Subcutaneous abdominal adipose tissue (tissue), 5 donors: Measurements from ENCODE around the gene SLC27A1.

ENCODE experiments used
- H3K27ac ChIP-seq: one replicate; pipeline ENCODE4 v1.7.0; 2013; ENCODE audit warnings: low read depth, mild to moderate bottlenecking, inconsistent platforms, low read length, moderate library complexity
- H3K27me3 ChIP-seq, 5 donors: one replicate each; pipeline ENCODE4 v1.7.0; 2013; ENCODE audit warnings: low read length in 5 of 5, inconsistent platforms in 1 of 5; ENCODE audit not compliant: control insufficient read depth in 5 of 5, insufficient read depth in 4 of 5
- H3K36me3 ChIP-seq, 5 donors: one replicate each; pipeline ENCODE4 v1.7.0; 2013; ENCODE audit warnings: low read length in 5 of 5; ENCODE audit not compliant: control insufficient read depth in 5 of 5, insufficient read depth in 5 of 5
- H3K4me1 ChIP-seq, 5 donors: one replicate each; pipeline ENCODE4 v1.7.0; 2013; ENCODE audit warnings: low read length in 5 of 5, mild to moderate bottlenecking in 3 of 5, moderate library complexity in 1 of 5; ENCODE audit not compliant: control insufficient read depth in 5 of 5, insufficient read depth in 5 of 5
- H3K4me3 ChIP-seq, 5 donors: one replicate each; pipeline ENCODE4 v1.7.0; 2013; ENCODE audit warnings: low read length in 5 of 5, low read depth in 1 of 5
- H3K9ac ChIP-seq, 5 donors: one replicate each; pipeline ENCODE4 v1.7.0; 2013; ENCODE audit warnings: low read length in 5 of 5, mild to moderate bottlenecking in 4 of 5, moderate library complexity in 3 of 5
- H3K9me3 ChIP-seq, 5 donors: one replicate each; pipeline ENCODE4 v1.7.0; 2013; ENCODE audit warnings: low read length in 5 of 5; ENCODE audit not compliant: control insufficient read depth in 5 of 5
- donor health status: healthy.
- donor health status: healthy.
- donor health status: healthy.
- donor health status: healthy.
- donor health status: healthy.

Gene SLC27A1

DNA sequence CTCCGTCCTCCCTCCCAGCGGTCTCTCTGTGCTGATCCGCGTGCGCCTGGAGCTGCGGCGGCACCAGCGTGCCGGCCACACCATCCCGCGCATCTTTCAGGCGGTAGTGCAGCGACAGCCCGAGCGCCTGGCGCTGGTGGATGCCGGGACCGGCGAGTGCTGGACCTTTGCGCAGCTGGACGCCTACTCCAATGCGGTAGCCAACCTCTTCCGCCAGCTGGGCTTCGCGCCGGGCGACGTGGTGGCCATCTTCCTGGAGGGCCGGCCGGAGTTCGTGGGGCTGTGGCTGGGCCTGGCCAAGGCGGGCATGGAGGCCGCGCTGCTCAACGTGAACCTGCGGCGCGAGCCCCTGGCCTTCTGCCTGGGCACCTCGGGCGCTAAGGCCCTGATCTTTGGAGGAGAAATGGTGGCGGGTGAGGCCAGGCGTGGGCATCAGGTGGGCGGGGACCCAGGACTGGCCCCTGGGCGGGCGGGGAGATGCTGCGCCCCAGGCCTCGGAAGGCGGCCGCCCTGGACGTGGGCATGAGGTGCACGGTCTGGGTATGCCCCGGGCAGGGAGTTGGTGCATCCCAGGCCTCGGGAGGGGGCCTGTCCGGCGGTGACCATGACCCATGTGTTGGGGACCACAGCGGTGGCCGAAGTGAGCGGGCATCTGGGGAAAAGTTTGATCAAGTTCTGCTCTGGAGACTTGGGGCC lies 16.4 kb downstream of the SLC27A1 start:
- Histone ChIP-seq H3K27ac (no peak overlapping the region), H3K9me3 (no peaks in the 10 kb centered on the region), H3K27me3 (no peaks in the 10 kb centered on the region), H3K9ac (peak overlapping the region in 1 of 5 donors; percentile 35), H3K4me3 (no peak overlapping the region), H3K36me3 (peaks cover 0 to 37% (median 17%) of the 10 kb centered on the region in 5 donors), H3K4me1 (peaks cover 4 to 44% (median 27%) of the 10 kb centered on the region in 5 donors)

DNA sequence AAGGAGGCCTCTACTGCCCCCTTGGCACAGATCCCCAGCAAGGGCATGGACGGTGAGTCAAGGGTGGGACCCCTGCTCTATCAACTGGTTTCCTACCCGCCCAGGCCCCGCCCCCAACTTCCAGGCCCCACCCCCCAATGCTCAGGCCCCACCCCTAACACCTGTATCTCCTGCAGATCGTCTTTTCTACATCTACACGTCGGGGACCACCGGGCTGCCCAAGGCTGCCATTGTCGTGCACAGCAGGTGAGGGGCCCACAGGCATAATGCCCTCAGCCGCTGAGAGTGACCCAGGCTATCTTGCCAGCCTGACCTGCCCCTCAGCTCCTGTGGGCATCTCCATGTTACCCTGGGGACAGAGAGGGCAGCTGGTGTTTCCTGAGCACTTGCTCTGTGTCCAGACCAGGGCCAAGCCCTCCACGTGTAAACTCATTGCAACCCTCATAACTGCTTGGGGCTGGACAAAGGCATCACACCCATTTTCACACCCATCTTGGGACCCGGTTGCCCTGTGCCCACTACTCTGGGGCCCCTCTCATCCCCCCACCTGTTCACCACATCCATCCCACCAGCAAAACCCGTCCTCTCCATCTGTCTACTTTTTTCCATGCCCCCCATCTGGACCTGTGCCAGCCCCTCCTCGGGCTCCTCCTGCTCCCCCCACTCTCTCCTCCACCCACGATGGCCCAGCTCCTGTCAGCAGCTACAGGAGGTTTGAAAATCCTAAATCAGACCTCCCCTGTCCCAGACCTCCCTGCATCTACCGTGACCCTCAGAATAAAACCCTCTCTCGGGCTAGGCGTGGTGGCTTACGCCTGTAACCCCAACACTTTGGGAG lies 17.2 kb downstream of the SLC27A1 start:
- Histone ChIP-seq H3K9ac (peak overlapping the region in 1 of 5 donors; percentile 69), H3K4me3 (no peak overlapping the region), H3K36me3 (peaks cover 0 to 37% (median 17%) of the 10 kb centered on the region in 5 donors), H3K9me3 (no peaks in the 10 kb centered on the region), H3K27me3 (no peaks in the 10 kb centered on the region), H3K27ac (peak overlapping the region; percentile 74), H3K4me1 (peaks cover 4 to 43% (median 24%) of the 10 kb centered on the region in 5 donors)

DNA sequence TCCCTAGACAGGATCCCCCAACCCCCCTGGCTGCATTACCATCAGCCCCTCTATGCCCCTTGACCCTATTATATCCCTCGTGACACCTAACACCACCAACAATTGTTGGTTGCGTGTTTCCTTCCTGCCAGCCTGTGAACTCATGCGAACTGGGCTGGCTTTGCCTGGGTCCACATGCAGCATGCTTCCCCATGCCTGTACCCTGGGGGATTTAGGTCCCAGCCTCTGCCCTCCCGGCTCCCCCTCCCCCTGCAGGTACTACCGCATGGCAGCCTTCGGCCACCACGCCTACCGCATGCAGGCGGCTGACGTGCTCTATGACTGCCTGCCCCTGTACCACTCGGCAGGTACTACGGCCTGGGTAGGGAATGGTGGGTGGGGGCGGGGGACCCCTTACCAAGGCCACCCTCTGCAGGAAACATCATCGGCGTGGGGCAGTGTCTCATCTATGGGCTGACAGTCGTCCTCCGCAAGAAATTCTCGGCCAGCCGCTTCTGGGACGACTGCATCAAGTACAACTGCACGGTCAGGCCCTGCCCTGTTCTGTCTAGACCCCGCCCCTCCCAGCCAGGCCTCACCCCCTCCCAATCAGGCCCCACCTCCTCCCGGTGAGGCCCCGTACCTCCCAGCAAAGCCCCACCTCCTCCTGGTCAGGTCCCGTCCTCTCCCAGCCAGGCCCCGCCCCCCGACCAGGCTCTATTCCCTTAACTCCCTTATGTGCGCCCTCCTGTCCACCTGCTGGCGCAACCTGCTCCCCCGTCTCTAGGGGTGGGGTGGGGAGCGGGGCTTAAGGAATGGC lies 18.5 kb downstream of the SLC27A1 start:
- Histone ChIP-seq H3K36me3 (peaks cover 0 to 34% (median 15%) of the 10 kb centered on the region in 5 donors), H3K27me3 (no peaks in the 10 kb centered on the region), H3K4me3 (peak overlapping the region in 3 of 5 donors; percentile 43 to 59 (median 52)), H3K4me1 (peaks cover 4 to 39% (median 22%) of the 10 kb centered on the region in 5 donors), H3K27ac (peak overlapping the region; percentile 74), H3K9ac (peak overlapping the region in 3 of 5 donors; percentile 52 to 69 (median 59)), H3K9me3 (no peaks in the 10 kb centered on the region)

DNA sequence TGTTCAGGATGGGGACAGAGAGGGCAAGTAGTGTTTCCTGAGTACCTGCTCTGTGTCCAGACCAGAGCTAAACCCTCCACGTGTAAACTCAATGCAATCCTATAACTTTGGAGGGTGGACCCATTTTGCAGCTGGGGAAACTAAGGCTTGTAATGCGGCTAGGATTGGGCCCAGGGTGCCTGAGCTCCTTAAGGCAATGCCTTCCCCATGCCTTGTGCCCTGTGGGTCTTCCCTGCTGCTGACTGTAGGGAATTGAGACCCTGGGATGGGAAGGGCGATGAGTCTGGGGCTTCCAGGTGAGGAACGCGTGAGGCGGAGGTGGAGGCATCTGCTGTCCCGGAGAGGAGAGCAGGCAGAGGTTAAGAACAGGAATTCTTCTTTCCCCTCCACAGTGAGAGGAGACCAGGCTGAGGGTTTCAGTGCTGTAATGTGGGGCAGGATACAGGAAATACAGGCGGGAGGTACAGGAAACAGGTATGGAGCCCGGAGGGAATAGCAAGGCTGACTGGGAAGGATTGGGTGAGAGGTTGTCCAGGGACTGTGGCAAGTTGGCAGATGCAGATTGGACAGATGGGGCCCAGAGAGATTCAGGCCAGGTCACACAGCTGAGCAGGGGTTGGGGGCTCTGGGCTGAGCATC lies 19.2 kb downstream of the SLC27A1 start:
- Histone ChIP-seq H3K27me3 (no peaks in the 10 kb centered on the region), H3K9ac (peak overlapping the region in 2 of 5 donors; percentile 45 to 55), H3K4me1 (peaks cover 4 to 39% (median 22%) of the 10 kb centered on the region in 5 donors), H3K4me3 (peak overlapping the region in 3 of 5 donors; percentile 15 to 45 (median 27)), H3K36me3 (peaks cover 0 to 32% (median 14%) of the 10 kb centered on the region in 5 donors), H3K9me3 (no peaks in the 10 kb centered on the region), H3K27ac (peak overlapping the region; percentile 74)

DNA sequence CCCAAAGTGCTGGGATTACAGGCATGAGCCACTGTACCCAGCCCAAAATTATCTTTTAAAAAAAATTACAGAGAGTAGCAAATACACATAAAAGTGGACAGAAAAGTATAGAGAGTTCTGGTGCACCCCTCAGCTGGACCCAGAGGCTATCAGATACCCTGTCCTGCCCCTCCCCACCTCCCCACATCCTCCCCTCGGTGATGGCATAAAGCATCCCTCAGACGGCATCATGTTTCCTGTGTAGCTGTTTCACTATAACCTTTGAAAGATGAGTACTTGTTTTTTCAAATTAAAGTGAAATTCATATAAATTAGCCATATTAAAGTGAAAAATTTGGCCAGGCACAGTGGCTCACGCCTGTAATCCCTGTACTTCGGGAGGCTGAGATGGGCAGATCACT lies 20.1 kb downstream of the SLC27A1 start:
- H3K36me3 ChIP-seq = peaks cover 0 to 32% (median 14%) of the 10 kb centered on the region in 5 donors
- peak overlapping the region; percentile 74 for H3K27ac ChIP-seq
- no peak overlapping the region for H3K9ac ChIP-seq
- no peaks in the 10 kb centered on the region for H3K9me3 ChIP-seq
- peaks cover 4 to 39% (median 22%) of the 10 kb centered on the region in 5 donors for H3K4me1 ChIP-seq
- H3K27me3 ChIP-seq = no peaks in the 10 kb centered on the region
- no peak overlapping the region for H3K4me3 ChIP-seq

DNA sequence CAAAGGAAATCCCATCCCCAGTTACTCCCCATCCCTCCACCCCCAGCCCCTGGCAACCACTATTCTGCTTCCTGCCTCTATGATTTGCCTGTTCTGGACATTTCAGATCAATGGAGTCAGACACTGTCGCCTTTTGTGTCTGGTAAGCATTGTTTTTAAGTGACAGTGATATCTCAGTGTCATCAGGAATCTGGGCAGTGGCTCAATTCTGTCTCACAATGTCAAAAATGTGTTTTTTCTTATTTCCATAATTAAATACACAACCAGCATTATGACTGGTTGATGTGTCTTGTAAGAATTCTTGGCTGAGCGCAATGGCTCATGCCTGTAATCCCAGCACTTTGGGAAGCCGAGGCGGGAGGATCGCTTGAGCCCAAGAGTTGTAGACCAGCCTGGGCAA lies 21.0 kb downstream of the SLC27A1 start:
- Histone ChIP-seq H3K4me3 (no peak overlapping the region), H3K27me3 (no peaks in the 10 kb centered on the region), H3K4me1 (peaks cover 4 to 45% (median 30%) of the 10 kb centered on the region in 5 donors), H3K27ac (peak overlapping the region; percentile 74), H3K9ac (no peak overlapping the region), H3K36me3 (peaks cover 0 to 25% (median 15%) of the 10 kb centered on the region in 5 donors), H3K9me3 (no peaks in the 10 kb centered on the region)

DNA sequence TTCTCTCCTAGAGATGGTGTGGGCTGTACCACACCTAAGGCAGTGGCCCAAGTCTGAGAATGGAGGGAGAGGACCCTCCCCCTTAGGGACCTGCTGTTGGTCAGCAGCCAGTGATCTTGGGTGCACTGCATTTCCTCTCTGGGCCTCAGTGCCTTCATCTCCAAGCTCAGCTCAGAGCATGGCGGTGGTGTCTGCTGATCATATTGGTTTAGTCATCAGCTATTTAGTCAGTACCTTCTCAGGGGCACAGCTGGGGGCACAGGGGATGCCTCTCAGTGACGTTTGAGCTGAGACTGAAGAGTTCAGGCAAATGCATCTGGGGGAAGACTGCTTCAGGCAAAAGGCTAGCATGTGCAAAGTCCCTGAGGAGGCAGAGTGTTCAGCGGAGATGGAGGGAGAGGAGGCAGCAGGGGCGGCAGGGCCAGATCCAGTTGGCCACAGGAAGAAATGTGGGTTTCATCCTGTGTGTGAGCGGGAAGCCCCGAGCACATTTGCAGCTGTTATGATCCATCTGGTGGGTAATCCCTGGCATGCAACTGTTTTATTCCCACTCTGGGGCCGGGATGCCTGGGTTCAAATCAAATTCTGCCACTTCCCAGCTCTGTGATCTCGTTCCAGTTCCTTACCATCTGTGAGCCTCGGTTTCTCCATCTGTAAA lies 25.4 kb downstream of the SLC27A1 start:
- no peak overlapping the region for H3K4me3 ChIP-seq
- H3K27ac ChIP-seq = no peak overlapping the region
- no peaks in the 10 kb centered on the region for H3K27me3 ChIP-seq
- H3K9me3 ChIP-seq = no peaks in the 10 kb centered on the region
- peaks cover 6 to 35% (median 28%) of the 10 kb centered on the region in 5 donors for H3K4me1 ChIP-seq
- H3K9ac ChIP-seq = no peak overlapping the region
- H3K36me3 ChIP-seq = peaks cover 0 to 27% (median 21%) of the 10 kb centered on the region in 5 donors

DNA sequence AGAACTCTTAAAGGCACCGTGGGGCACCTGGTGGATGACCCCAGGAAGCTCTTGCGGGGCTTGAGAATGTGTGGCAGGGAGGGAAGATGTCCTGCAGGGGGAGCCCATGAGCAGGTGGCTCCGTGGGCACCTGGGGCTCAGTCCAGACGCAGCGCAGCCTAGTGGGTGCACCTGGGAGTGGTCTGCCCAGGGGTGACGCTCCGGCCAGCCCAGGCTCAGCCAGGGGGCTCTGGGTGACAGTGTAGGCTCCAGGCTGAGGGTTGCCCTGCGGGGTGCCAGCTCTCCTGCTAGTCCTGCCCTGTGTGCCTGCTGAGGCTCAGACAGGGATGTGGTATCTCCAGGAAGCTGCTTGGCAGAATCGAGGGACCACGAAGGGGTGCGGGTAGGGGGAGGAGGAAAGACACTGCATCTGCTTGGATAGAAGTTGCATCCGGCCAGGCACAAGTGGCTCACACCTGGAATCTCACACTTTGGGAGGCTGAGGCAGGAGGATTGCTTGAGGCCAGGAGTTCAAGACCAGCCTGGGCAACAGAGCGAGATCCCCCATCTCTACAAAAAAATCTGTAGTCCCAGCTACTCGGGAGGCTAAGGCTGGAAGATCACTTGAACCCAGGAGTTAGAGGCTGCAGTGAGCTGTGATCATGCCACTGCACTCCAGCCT lies 26.1 kb downstream of the SLC27A1 start:
- H3K27me3 ChIP-seq = no peaks in the 10 kb centered on the region
- H3K9ac ChIP-seq = no peak overlapping the region
- peaks cover 0 to 33% (median 25%) of the 10 kb centered on the region in 5 donors for H3K36me3 ChIP-seq
- H3K27ac ChIP-seq = no peak overlapping the region
- H3K4me3 ChIP-seq = no peak overlapping the region
- H3K9me3 ChIP-seq = no peaks in the 10 kb centered on the region
- H3K4me1 ChIP-seq = peaks cover 6 to 35% (median 28%) of the 10 kb centered on the region in 5 donors
